Stimulated activated CD4-positive, alpha-beta T cell treated with anti-CD3 and anti-CD28 coated beads, Interleukin-1b, Interleukin-23, amount 100 ng/mL, for 4 hours (primary cell): ENCODE results near the gene LRRC8B.

Source experiments
- DNase-seq, 2 donors: peaks; one replicate each; pipeline ENCODE4 v3.0.0-alpha.2; 2020; ENCODE audit warnings: low read depth in 2 of 2

Gene LRRC8B

DNA sequence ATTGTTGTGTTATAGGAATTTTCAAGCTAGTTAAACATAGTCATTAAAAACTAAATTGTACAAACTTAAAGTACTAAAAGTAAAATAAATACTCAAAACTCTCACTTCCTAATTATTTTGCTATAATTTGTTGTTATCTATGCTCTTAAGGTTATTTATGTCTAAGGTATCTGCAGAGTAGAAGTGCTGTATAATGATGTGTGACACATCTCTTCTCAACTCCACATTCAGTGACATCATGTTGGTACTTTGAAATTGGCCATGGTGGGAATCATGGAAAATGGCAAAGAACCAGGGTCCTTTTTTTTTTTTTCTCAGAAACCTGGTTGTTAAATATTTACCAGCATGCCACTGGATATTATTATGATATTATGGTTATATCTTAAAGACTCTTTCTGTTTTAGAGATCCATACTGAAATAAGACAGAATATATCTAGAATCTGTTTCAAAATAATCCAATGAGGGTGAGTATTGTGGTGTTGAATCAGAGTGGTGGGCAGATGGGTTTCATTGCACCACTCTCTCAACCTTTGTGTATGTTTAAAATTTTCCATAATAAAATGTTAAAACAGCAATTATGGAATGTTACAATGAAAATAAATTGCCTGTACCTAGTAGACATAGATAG, 22.4 kb downstream of the LRRC8B start:
- DNase-seq = no peak

GRCh38 chr1:89547563-89548116, 23.0 kb downstream of the LRRC8B start:
- no peak for DNase-seq

GRCh38 chr1:89548122-89548857, 23.7 kb downstream of the LRRC8B start:
- no peak for DNase-seq

DNA sequence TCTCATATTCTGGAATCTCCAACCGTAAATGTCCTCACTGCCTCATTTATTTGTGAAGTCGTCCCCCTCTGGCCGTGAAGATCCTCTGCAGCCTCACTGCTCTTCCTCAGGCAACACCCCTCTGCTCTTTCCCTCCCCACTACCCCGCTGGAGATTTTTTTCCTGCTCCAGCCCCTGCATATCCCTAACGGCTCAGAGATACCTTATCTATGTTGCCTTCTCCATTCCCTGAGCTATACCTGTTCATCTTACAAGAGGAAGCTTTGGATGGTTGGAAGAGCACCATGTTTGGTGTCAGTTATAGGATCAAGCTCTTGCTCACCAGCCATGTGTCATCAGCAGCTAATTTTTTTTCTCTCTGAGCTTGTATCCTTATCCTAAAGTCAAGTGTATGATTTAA, 26.4 kb downstream of the LRRC8B start:
- DNase-seq = no peak

GRCh38 chr1:89552471-89553081, 27.9 kb downstream of the LRRC8B start:
- DNase-seq = no peak

GRCh38 chr1:89553157-89553556, 28.5 kb downstream of the LRRC8B start:
- DNase-seq = no peak

DNA sequence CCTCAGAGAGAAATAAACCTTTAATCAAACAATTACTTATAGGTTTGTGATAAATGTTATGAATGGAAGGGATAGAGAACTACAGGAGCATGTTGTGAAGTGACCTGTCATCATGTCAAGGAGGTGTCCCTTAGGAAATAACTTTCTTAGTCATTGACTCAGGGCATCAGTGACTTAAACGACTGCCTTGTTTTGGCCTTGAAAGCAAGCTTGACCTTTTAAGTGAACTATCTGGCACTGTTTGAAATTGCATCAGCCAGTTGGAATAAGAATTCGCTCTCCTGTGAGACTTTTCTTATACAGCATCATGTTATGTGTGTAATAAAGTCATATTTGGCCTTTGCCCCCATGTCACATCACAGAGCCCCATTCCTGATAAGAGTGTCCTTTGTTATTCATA, 30.9 kb downstream of the LRRC8B start:
- DNase-seq = no peak

GRCh38 chr1:89556726-89557444, 32.3 kb downstream of the LRRC8B start:
- no peak for DNase-seq

DNA sequence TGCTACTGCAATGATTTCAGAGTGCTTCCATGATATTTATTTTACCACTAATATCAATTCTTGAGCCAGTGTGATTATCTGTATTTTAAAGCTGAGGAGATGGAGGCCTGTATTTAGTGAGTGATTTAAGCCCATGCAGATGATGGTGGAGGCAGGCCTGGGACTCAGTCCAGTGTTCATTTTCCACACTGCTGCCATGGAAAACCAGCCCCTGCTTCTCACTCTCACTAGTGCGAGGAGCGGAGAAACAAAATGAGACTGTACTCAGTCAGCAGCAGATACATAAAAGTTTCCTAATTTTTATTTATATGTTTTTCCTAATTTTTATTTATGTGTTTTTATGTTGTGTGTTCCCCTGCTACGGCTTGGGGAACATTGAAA, 32.8 kb downstream of the LRRC8B start:
- no peak for DNase-seq

- no peak for DNase-seq
These were observed 33.3 kb downstream of the LRRC8B start for GRCh38 chr1:89557956-89558355.

GRCh38 chr1:89563957-89564604, 39.5 kb downstream of the LRRC8B start:
- no peak for DNase-seq

GRCh38 chr1:89565521-89565920, 40.9 kb downstream of the LRRC8B start:
- DNase-seq = no peak

- no peak for DNase-seq
These were observed 42.1 kb downstream of the LRRC8B start for GRCh38 chr1:89566761-89567174.

GRCh38 chr1:89567797-89568196, 43.2 kb downstream of the LRRC8B start:
- no peak for DNase-seq

- no peak for DNase-seq
These were observed 48.8 kb downstream of the LRRC8B start for GRCh38 chr1:89573410-89573809.

GRCh38 chr1:89574621-89575020, 50.0 kb downstream of the LRRC8B start:
- DNase-seq = no peak

GRCh38 chr1:89575207-89575606, 50.6 kb downstream of the LRRC8B start:
- no peak for DNase-seq

- DNase-seq = no peak
These were observed 51.4 kb downstream of the LRRC8B start for GRCh38 chr1:89576013-89576412.

- no peak for DNase-seq
These were observed 53.5 kb downstream of the LRRC8B start for GRCh38 chr1:89578151-89578550.

- DNase-seq = no peak
These were observed 54.5 kb downstream of the LRRC8B start for GRCh38 chr1:89578946-89579684.

DNA sequence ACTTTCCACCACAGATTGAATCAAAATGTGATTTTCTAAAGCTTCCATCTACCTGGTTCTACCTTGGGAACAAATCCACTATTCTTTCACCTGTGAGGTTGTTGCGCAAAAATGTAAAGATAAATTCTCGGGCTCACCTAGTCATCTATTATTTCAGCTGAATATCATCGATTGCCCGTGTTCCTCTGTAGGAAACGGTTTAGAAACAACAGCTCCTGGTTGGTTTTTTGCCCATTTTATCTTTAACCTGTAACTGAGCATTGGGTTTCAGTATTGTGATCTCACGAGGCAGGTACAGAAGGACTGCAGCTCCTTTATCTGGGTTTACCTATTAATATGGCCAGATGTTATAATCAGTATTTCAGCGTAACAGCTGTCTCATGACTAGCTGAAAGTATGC, 55.4 kb downstream of the LRRC8B start:
- DNase-seq = no peak
